Neural progenitor cell (in vitro differentiated cells): ENCODE data around the gene RND1. TPM values are rescaled to one million over a fixed set of nuclear protein-coding genes. Genes with fewer than 3 reads are reported as not detected.

Source experiments
- DNase-seq: peaks from one replicate; pipeline ENCODE4 v3.0.0-alpha.2; 2016; ENCODE audit warnings: low spot score
- H2AFZ ChIP-seq: fragments of 200-600 bp; sonication (generic); replicated peaks from 2 replicates; pipeline ENCODE4 v1.6.1; 2016; ENCODE audit warnings: antibody characterized with exemption
- H3F3A ChIP-seq: fragments of 200-600 bp; sonication (generic); 2 replicates; pipeline ENCODE4 v1.6.1; 2016; ENCODE audit warnings: antibody characterized with exemption, low read depth
- H3K27ac ChIP-seq: fragments of 200-600 bp; sonication (generic); 2 replicates; pipeline ENCODE4 v1.5.1; 2016; ENCODE audit warnings: mild to moderate bottlenecking
- H3K27me3 ChIP-seq: fragments of 200-600 bp; sonication (generic); 2 replicates; pipeline ENCODE4 v1.6.1; 2016; ENCODE audit warnings: mild to moderate bottlenecking, moderate library complexity
- H3K36me3 ChIP-seq: fragments of 200-600 bp; sonication (generic); 2 replicates; pipeline ENCODE4 v1.5.1; 2016
- H3K4me1 ChIP-seq: fragments of 200-600 bp; sonication (generic); 2 replicates; pipeline ENCODE4 v1.6.1; 2016; ENCODE audit warnings: mixed run types
- H3K4me2 ChIP-seq: fragments of 200-600 bp; sonication (generic); 2 replicates; pipeline ENCODE4 v1.6.1; 2016
- H3K4me3 ChIP-seq: fragments of 200-600 bp; sonication (generic); 2 replicates; pipeline ENCODE4 v1.5.1; 2016
- H3K79me2 ChIP-seq: fragments of 200-600 bp; sonication (generic); 2 replicates; pipeline ENCODE4 v1.6.1; 2016; ENCODE audit warnings: low read depth
- H3K9ac ChIP-seq: fragments of 200-600 bp; sonication (generic); 2 replicates; pipeline ENCODE4 v1.6.1; 2016
- H3K9me3 ChIP-seq: fragments of 200-600 bp; sonication (generic); 2 replicates; pipeline ENCODE4 v1.5.1; 2016; ENCODE audit warnings: low read depth
- H4K20me1 ChIP-seq: fragments of 200-600 bp; sonication (generic); 2 replicates; pipeline ENCODE4 v1.6.1; 2016; ENCODE audit warnings: low read depth
- H3K27ac Mint-ChIP-seq: 3 replicates; pipeline ENCODE4 v1.8.0; 2021; ENCODE audit warnings: mixed read lengths
- H3K27me3 Mint-ChIP-seq: 2 replicates; pipeline ENCODE4 v1.8.0; 2022; ENCODE audit warnings: low read depth, mild to moderate bottlenecking, inconsistent platforms, moderate library complexity, mixed read lengths; ENCODE audit not compliant: insufficient read depth
- H3K36me3 Mint-ChIP-seq: 3 replicates; pipeline ENCODE4 v1.8.0; 2021; ENCODE audit warnings: mixed read lengths
- H3K4me1 Mint-ChIP-seq: 3 replicates; pipeline ENCODE4 v1.8.0; 2021; ENCODE audit warnings: mixed read lengths
- H3K4me3 Mint-ChIP-seq: 3 replicates; pipeline ENCODE4 v1.8.0; 2021; ENCODE audit warnings: mild to moderate bottlenecking, moderate library complexity, mixed read lengths
- H3K9me3 Mint-ChIP-seq: 3 replicates; pipeline ENCODE4 v1.8.0; 2020; ENCODE audit warnings: mixed read lengths
- CTCF ChIP-seq: fragments of 200-600 bp; sonication (generic); IDR thresholded peaks from 2 replicates; pipeline ENCODE4 v1.5.1; 2017; ENCODE audit warnings: antibody characterized with exemption, mild to moderate bottlenecking
- EZH2 ChIP-seq: fragments of 200-600 bp; sonication (generic); IDR thresholded peaks from 2 replicates; pipeline ENCODE4 v1.6.1; 2017; ENCODE audit warnings: antibody characterized with exemption, mild to moderate bottlenecking, moderate library complexity
- EZH2phosphoT487 ChIP-seq: fragments of 200-600 bp; sonication (generic); IDR thresholded peaks from 2 replicates; pipeline ENCODE4 v1.6.1; 2017; ENCODE audit warnings: antibody characterized with exemption
- total RNA-seq: library from RNA; depleted of rRNA; stranded (reverse); fragments of >200 nt; gene quantifications from 2 replicates; pipeline ENCODE4 v1.2.3, GENCODE V29; 2015; ENCODE audit warnings: low replicate concordance

The RND1 gene
- total RNA-seq, 1 donor from 2014 or later: 9.8 TPM

GRCh38 chr12:48826209-48826855 is 39.3 kb downstream of the RND1 start:
- H3K36me3 ChIP-seq: no peaks in the 10 kb centered on the region
- no peak overlapping the region for H3K27ac Mint-ChIP-seq
- H3K27me3 ChIP-seq: no peaks in the 10 kb centered on the region
- H3K9me3 ChIP-seq: no peaks in the 10 kb centered on the region
- H3K27ac ChIP-seq: no peak overlapping the region
- no peaks in the 10 kb centered on the region for H3K4me1 Mint-ChIP-seq
- peaks cover 17% of the 10 kb centered on the region for H4K20me1 ChIP-seq
- H3K9me3 Mint-ChIP-seq: no peaks in the 10 kb centered on the region
- no peak overlapping the region for H3K4me2 ChIP-seq
- H3F3A ChIP-seq: peaks cover 2% of the 10 kb centered on the region
- no peaks in the 10 kb centered on the region for H3K79me2 ChIP-seq
- no peak overlapping the region for H3K4me3 ChIP-seq
- peaks cover 46% of the 10 kb centered on the region for H3K36me3 Mint-ChIP-seq
- peaks cover 8% of the 10 kb centered on the region for H3K27me3 Mint-ChIP-seq
- no peak overlapping the region for H3K9ac ChIP-seq
- DNase-seq: no peak
- H3K4me3 Mint-ChIP-seq: no peak overlapping the region
- H3K4me1 ChIP-seq: no peaks in the 10 kb centered on the region
- no peak overlapping the region for H2AFZ ChIP-seq
- no peak for TF ChIP-seq EZH2
- TF ChIP-seq CTCF: no peak
- TF ChIP-seq EZH2phosphoT487: no peak

- Histone ChIP-seq H4K20me1 (peaks cover 14% of the 10 kb centered on the region), H3K4me1 (peaks cover 3% of the 10 kb centered on the region), H2AFZ (no peak overlapping the region), H3K9ac (no peak overlapping the region), H3K9me3 (no peaks in the 10 kb centered on the region), H3K4me3 (no peak overlapping the region), H3K27ac (no peak overlapping the region), H3K36me3 (no peaks in the 10 kb centered on the region), H3K79me2 (peaks cover 3% of the 10 kb centered on the region), H3F3A (no peaks in the 10 kb centered on the region), H3K4me2 (no peak overlapping the region), H3K27me3 (no peaks in the 10 kb centered on the region)
- Mint-ChIP-seq H3K36me3 (peaks cover 36% of the 10 kb centered on the region), H3K9me3 (no peaks in the 10 kb centered on the region), H3K27me3 (peaks cover 8% of the 10 kb centered on the region), H3K4me3 (no peak overlapping the region), H3K27ac (no peak overlapping the region), H3K4me1 (peaks cover 2% of the 10 kb centered on the region)
- no peak for DNase-seq
- TF ChIP-seq EZH2 (no peak), EZH2phosphoT487 (no peak), CTCF (no peak)
These were observed 40.8 kb downstream of the RND1 start for GRCh38 chr12:48824905-48825304.

DNA sequence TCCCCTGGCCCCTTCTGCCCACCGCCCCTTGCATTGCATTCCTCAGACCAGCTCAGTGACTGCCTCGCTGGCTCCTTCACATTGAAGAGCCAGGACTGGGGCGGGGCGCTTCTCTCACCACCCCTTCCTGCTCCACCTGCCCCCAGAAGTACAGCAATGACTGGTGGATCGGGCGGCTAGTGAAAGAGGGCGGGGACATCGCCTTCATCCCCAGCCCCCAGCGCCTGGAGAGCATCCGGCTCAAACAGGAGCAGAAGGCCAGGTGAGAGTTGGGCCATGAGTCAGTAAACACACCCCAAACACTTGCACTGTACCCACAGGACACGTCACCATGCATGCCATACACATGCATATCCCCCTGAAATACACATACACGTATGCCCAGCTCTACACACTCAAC is 41.6 kb downstream of the RND1 start:
- Histone ChIP-seq H3K4me3 (no peak overlapping the region), H3K27ac (no peak overlapping the region), H3K4me2 (no peak overlapping the region), H4K20me1 (peaks cover 20% of the 10 kb centered on the region), H3K79me2 (peaks cover 10% of the 10 kb centered on the region), H3K4me1 (peaks cover 10% of the 10 kb centered on the region), H3F3A (peaks cover 6% of the 10 kb centered on the region), H2AFZ (no peak overlapping the region), H3K36me3 (no peaks in the 10 kb centered on the region), H3K9me3 (no peaks in the 10 kb centered on the region), H3K27me3 (no peaks in the 10 kb centered on the region), H3K9ac (no peak overlapping the region)
- Mint-ChIP-seq H3K4me1 (peaks cover 10% of the 10 kb centered on the region), H3K27ac (no peak overlapping the region), H3K27me3 (peaks cover 7% of the 10 kb centered on the region), H3K9me3 (no peaks in the 10 kb centered on the region), H3K4me3 (no peak overlapping the region), H3K36me3 (peaks cover 31% of the 10 kb centered on the region)
- no peak for TF ChIP-seq EZH2
- TF ChIP-seq CTCF: no peak
- no peak for TF ChIP-seq EZH2phosphoT487
- no peak for DNase-seq
